ENCODE measurements around the gene GEMIN5. TPM values are rescaled to one million over a fixed set of nuclear protein-coding genes. Genes with fewer than 3 reads are reported as not detected.
A peak's percentile ranks its signal among the peaks of the same experiment; 100 is the strongest.

GEMIN5 gene
- total and polyA plus RNA-seq, 2 of the 13 experiments (the other 11 are each of a cell fraction or from before 2014, with no cell fraction given), result 6.6 to 28.6 TPM

GRCh38 chr5:154844809-154845208 is 93.2 kb downstream of the GEMIN5 start (continued):
- peak; percentile 67 for TF ChIP-seq ARID5B (CRISPR knock-in tag; IDR thresholded peaks at IDR 0.05)
- TF ChIP-seq TMF1 (CRISPR knock-in tag; IDR thresholded peaks at IDR 0.05; ENCODE audit: low read depth), result no peak
- TF ChIP-seq ZNF879 (CRISPR knock-in tag; IDR thresholded peaks at IDR 0.05), result no peak
- TF ChIP-seq POGZ (CRISPR knock-in tag; IDR thresholded peaks at IDR 0.05), result no peak
- no peak for TF ChIP-seq ZNF260 (CRISPR knock-in tag; IDR thresholded peaks at IDR 0.05; ENCODE audit: borderline replicate concordance, low read depth)
- no peak for TF ChIP-seq ZSCAN12 (CRISPR knock-in tag; IDR thresholded peaks at IDR 0.05)
- TF ChIP-seq TAF15 (IDR thresholded peaks at IDR 0.05; ENCODE audit: low read depth, low read length, poor library complexity, severe bottlenecking), result no peak
- TF ChIP-seq MED8 (CRISPR knock-in tag; IDR thresholded peaks at IDR 0.05; ENCODE audit: insufficient replicate concordance), result no peak
- TF ChIP-seq FOXC1 (CRISPR knock-in tag; IDR thresholded peaks at IDR 0.05; ENCODE audit: borderline replicate concordance), result no peak
- TF ChIP-seq SNAPC2 (CRISPR knock-in tag; IDR thresholded peaks at IDR 0.05), result no peak
- TF ChIP-seq ZNF205 (CRISPR knock-in tag; IDR thresholded peaks at IDR 0.05), result no peak
- TF ChIP-seq, protein P1, sequence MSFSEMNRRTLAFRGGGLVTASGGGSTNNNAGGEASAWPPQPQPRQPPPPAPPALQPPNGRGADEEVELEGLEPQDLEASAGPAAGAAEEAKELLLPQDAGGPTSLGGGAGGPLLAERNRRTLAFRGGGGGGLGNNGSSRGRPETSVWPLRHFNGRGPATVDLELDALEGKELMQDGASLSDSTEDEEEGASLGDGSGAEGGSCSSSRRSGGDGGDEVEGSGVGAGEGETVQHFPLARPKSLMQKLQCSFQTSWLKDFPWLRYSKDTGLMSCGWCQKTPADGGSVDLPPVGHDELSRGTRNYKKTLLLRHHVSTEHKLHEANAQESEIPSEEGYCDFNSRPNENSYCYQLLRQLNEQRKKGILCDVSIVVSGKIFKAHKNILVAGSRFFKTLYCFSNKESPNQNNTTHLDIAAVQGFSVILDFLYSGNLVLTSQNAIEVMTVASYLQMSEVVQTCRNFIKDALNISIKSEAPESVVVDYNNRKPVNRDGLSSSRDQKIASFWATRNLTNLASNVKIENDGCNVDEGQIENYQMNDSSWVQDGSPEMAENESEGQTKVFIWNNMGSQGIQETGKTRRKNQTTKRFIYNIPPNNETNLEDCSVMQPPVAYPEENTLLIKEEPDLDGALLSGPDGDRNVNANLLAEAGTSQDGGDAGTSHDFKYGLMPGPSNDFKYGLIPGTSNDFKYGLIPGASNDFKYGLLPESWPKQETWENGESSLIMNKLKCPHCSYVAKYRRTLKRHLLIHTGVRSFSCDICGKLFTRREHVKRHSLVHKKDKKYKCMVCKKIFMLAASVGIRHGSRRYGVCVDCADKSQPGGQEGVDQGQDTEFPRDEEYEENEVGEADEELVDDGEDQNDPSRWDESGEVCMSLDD (CRISPR knock-in tag; IDR thresholded peaks at IDR 0.05; ENCODE audit: borderline replicate concordance), result no peak
- no peak for TF ChIP-seq ZNF720 (CRISPR knock-in tag; IDR thresholded peaks at IDR 0.05)
- no peak for TF ChIP-seq ZSCAN31 (CRISPR knock-in tag; IDR thresholded peaks at IDR 0.05; ENCODE audit: low read depth)
- no peak for TF ChIP-seq CTCF (CRISPR knock-in tag; IDR thresholded peaks at IDR 0.05)
- TF ChIP-seq, protein P2, sequence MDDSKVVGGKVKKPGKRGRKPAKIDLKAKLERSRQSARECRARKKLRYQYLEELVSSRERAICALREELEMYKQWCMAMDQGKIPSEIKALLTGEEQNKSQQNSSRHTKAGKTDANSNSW (CRISPR knock-in tag; IDR thresholded peaks at IDR 0.05; ENCODE audit: borderline replicate concordance), result no peak
- TF ChIP-seq SYNCRIP (IDR thresholded peaks at IDR 0.05; ENCODE audit: insufficient read depth, low read depth, low read length), result no peak
- TF ChIP-seq TGIF2 (CRISPR knock-in tag; IDR thresholded peaks at IDR 0.05), result 0 out of 2 replicates have a peak, but pooled peaks have one; percentile 17
- no peak for TF ChIP-seq ZNF878 (CRISPR knock-in tag; IDR thresholded peaks at IDR 0.05)
- no peak for TF ChIP-seq TCF7L2 (IDR thresholded peaks at IDR 0.05; ENCODE audit: low read depth, low read length)
- TF ChIP-seq ZNF770 (CRISPR knock-in tag; IDR thresholded peaks at IDR 0.05), result no peak

Data from HepG2 (cell line).